ENCODE results near the gene PPAT.
"Not testable (repeated sequence)": the region's sequence is repeated elsewhere in the genome, so short reads cannot be mapped to it uniquely, and the experiment has no call there.

PPAT gene

DNA sequence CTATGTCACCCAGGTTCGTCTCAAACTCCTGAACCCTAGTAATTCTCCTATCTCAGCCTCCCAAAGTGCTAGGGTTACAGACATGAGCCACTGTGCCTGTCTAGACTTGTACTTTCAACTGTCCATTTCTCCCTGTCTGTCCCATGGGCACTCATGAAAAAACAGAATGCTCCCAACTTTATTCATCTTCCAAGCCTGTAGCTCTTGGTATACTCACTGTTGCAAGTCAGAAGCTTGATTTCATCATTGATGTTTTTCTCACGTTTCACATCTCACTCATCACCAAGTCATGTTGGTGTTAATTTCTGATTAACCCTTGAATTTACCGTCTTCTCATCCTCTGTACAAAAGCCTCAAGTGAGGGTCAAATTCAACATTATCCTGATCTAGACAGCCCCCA lies 24.7 kb upstream of the PPAT start:
- FAIRE-seq, result no peak
- no peak for TF ChIP-seq CTCF (IDR thresholded peaks at IDR 0.05; ENCODE audit: insufficient read depth, missing control alignments)
- no peak for DNase-seq (ENCODE audit: insufficient read length, low spot score)

- no peak for TF ChIP-seq CTCF (IDR thresholded peaks at IDR 0.05; ENCODE audit: insufficient read depth, missing control alignments)
- no peak for DNase-seq (ENCODE audit: insufficient read length, low spot score)
- FAIRE-seq, result no peak
Measured at GRCh38 chr4:56450342-56450741, 14.9 kb upstream of the PPAT start.

DNA sequence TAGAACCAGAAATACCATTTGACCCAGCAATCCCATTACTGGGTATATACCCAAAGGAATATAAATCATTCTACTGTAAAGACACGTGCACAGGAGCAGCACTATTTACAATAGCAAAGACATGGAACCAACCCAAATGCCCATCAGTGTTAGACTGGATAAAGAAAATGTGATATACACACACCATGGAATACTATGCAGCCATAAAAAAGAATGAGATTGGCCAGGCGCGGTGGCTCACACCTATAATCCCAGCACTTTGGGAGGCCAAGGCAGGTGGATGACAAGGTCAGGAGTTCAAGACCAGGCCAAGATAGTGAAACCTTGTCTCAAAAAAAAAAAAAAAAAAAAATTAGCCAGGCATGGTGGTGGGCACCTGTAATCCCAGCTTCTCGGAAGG lies 14.1 kb upstream of the PPAT start:
- not testable (repeated sequence) for DNase-seq (ENCODE audit: insufficient read length, low spot score); FAIRE-seq

GRCh38 chr4:56448301-56448700 lies 12.9 kb upstream of the PPAT start:
- no peak for TF ChIP-seq CTCF (IDR thresholded peaks at IDR 0.05; ENCODE audit: insufficient read depth, missing control alignments)
- DNase-seq (ENCODE audit: insufficient read length, low spot score), result no peak
- no peak for FAIRE-seq

DNA sequence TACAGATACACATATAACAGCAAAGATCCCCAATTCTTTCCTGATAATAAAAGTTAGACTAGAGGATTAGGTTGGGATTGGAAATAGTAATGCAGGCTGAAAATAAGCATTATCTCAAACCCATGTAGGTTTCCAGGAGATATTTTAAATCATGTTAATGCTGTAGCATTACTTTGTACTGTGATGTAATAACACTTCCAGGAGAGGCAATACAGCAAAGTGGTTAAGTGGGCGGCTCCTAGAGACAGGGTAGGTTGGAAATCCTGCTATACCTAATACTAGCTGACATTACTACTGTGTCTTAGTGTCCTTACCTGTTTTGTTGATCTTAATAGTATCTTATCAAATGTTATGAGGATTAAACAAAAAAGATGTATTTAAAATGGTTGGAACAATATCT lies 10.3 kb upstream of the PPAT start:
- no peak for FAIRE-seq
- no peak for DNase-seq (ENCODE audit: insufficient read length, low spot score)
- TF ChIP-seq CTCF (IDR thresholded peaks at IDR 0.05; ENCODE audit: insufficient read depth, missing control alignments), result no peak

- no peak for TF ChIP-seq CTCF (IDR thresholded peaks at IDR 0.05; ENCODE audit: insufficient read depth, missing control alignments)
- DNase-seq (ENCODE audit: insufficient read length, low spot score), result no peak
- no peak for FAIRE-seq
Measured at GRCh38 chr4:56444719-56445118, 9.3 kb upstream of the PPAT start.

DNA sequence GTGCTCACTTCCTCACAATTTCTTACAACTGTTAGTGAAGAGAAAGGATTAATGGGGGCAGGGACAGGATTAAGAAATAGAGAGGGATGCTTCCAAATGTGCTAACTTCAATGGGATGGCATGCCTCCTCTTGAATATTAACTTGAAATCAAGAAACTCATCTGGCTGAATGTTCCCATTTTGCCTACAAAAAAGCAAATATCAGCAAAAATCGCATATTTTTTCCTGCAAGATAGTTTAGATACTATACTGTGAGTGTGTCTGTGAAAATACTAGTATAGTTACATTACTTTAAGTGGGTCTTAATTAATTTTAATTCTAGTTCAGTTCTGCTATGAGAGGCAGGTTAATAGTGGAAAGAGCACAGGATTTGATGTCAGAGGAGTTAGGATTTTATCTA lies 5.6 kb upstream of the PPAT start:
- no peak for TF ChIP-seq CTCF (IDR thresholded peaks at IDR 0.05; ENCODE audit: insufficient read depth, missing control alignments)
- FAIRE-seq (no peak), DNase-seq (ENCODE audit: insufficient read length, low spot score) (no peak)

GRCh38 chr4:56438766-56439165 lies 3.4 kb upstream of the PPAT start:
- DNase-seq (ENCODE audit: insufficient read length, low spot score), result no peak

More at GRCh38 chr4:56438766-56439165, 3.4 kb upstream of the PPAT start:
- FAIRE-seq, result no peak
- no peak for TF ChIP-seq CTCF (IDR thresholded peaks at IDR 0.05; ENCODE audit: insufficient read depth, missing control alignments)
